GM21381 (cell line): ENCODE measurements around the gene SELENOH.
A peak's percentile ranks its signal among the peaks of the same experiment; 100 is the strongest.

ENCODE experiments used
- ATAC-seq: cut with Tn5 transposase; IDR thresholded peaks from one replicate; pipeline ENCODE4 v1.9.1; 2021; ENCODE audit warnings: mild to moderate bottlenecking, moderate library complexity; ENCODE audit not compliant: unreplicated experiment

The SELENOH gene

GRCh38 chr11:57778318-57779037, 37.2 kb downstream of the SELENOH start:
- no peak for ATAC-seq

GRCh38 chr11:57779276-57779675, 38.0 kb downstream of the SELENOH start:
- ATAC-seq: no peak

- no peak for ATAC-seq
Measured at GRCh38 chr11:57781529-57781943, 40.2 kb downstream of the SELENOH start.

- no peak for ATAC-seq
Measured at GRCh38 chr11:57785072-57785471, 43.8 kb downstream of the SELENOH start.

- no peak for ATAC-seq
Measured at GRCh38 chr11:57786436-57786835, 45.1 kb downstream of the SELENOH start.

- no peak for ATAC-seq
Measured at GRCh38 chr11:57787006-57787604, 45.8 kb downstream of the SELENOH start.

- no peak for ATAC-seq
Measured at GRCh38 chr11:57787920-57788702, 46.8 kb downstream of the SELENOH start.

- no peak for ATAC-seq
Measured at GRCh38 chr11:57788703-57789088, 47.4 kb downstream of the SELENOH start.

GRCh38 chr11:57791321-57792059, 50.2 kb downstream of the SELENOH start:
- no peak for ATAC-seq

GRCh38 chr11:57792060-57792541, 50.8 kb downstream of the SELENOH start:
- ATAC-seq: peak; percentile 76

GRCh38 chr11:57792870-57793269, 51.6 kb downstream of the SELENOH start:
- no peak for ATAC-seq
